HepG2 (cell line): ENCODE measurements around the gene CAMK2G. TPM values are rescaled to one million over a fixed set of nuclear protein-coding genes. Genes with fewer than 3 reads are reported as not detected.

Experiments
- ATAC-seq: fragments of 200-7000 bp; cut with Tn5 transposase; 3 replicates; pipeline ENCODE4 v1.9.1; 2020; ENCODE audit warnings: mild to moderate bottlenecking, moderate library complexity
- BruUV-seq: library from RNA; stranded (reverse); fragments of 400-500 nt; replicated peaks from 2 replicates; lab custom pipeline; 2021; lab: Mats Ljungman, UMichigan
- CTCF ChIA-PET: fragments of 300-600 bp; formaldehyde crosslinking; extraction: SDS; loops from one replicate; lab custom pipeline; 2021; ENCODE audit warnings: low total read pairs, inconsistent platforms, low intra/inter-chr PET ratio; lab: Yijun Ruan, JAX
- POLR2A ChIA-PET: fragments of 350-600 bp; sonication (Branson Sonifier 250); formaldehyde crosslinking; loops from one replicate; lab custom pipeline; 2020; ENCODE audit warnings: antibody characterized with exemption, inconsistent platforms; lab: Yijun Ruan, JAX
- DNase-seq: peaks from one replicate; pipeline ENCODE4 v3.0.0-alpha.2; 2015; ENCODE audit warnings: low spot score
- FAIRE-seq: peaks from 3 replicates; lab custom pipeline; 2011; peaks lifted over from hg19 to GRCh38; lab: Jason Lieb, UNC
- H2AFZ ChIP-seq: one replicate; pipeline ENCODE4 v1.6.1; 2011; ENCODE audit warnings: low read length, inconsistent platforms
- H3K27ac ChIP-seq: fragments of 300-600 bp; 3 replicates; pipeline ENCODE4 v1.8.0; 2011; ENCODE audit warnings: mixed run types, mild to moderate bottlenecking, mixed read lengths, low read length, inconsistent platforms; ENCODE audit not compliant: insufficient read depth; ENCODE audit errors: extremely low read length
- H3K27me3 ChIP-seq, 2 experiments: fragments of 200-600 bp in 1 of 2; 2 replicates in 1 of 2; 3 replicates in 1 of 2; pipeline versions ENCODE4 v1.6.0 to v1.8.0; 2011; ENCODE audit warnings: low read length in 2 of 2, mild to moderate bottlenecking in 2 of 2, moderate library complexity in 2 of 2, inconsistent platforms in 1 of 2; ENCODE audit not compliant: insufficient read depth in 2 of 2, control insufficient read depth in 1 of 2
- H3K36me3 ChIP-seq, 2 experiments: fragments of 200-600 bp in 1 of 2; replicated peaks in 1 of 2; 2 replicates in 1 of 2; 3 replicates in 1 of 2; pipeline versions ENCODE4 v1.5.1 to v1.8.0; 2011; ENCODE audit warnings: low read length in 2 of 2, inconsistent platforms in 1 of 2; ENCODE audit not compliant: insufficient read depth in 2 of 2, control insufficient read depth in 1 of 2
- H3K4me1 ChIP-seq: 2 replicates; pipeline ENCODE4 v1.5.1; 2012; ENCODE audit warnings: low read length, inconsistent platforms; ENCODE audit not compliant: insufficient read depth
- H3K4me2 ChIP-seq: 2 replicates; pipeline ENCODE4 v1.6.0; 2011; ENCODE audit warnings: low read depth, low read length, inconsistent platforms
- H3K4me3 ChIP-seq, 3 experiments: fragments of 200-600 bp in 1 of 3; sonication (generic), shearing (Covaris generic) in 1 of 3; replicated peaks in 1 of 3; 2 replicates each; pipeline ENCODE4 v1.5.1; 2011 to 2016; ENCODE audit warnings: low read length in 3 of 3, inconsistent platforms in 2 of 3, low read depth in 2 of 3, mild to moderate bottlenecking in 2 of 3, control low read depth in 1 of 3, mixed read lengths in 1 of 3; ENCODE audit not compliant: insufficient read depth in 1 of 3
- H3K79me2 ChIP-seq: one replicate; pipeline ENCODE4 v1.6.1; 2011; ENCODE audit warnings: low read length, inconsistent platforms; ENCODE audit not compliant: insufficient read depth
- H3K9ac ChIP-seq: 2 replicates; pipeline ENCODE4 v1.6.0; 2011; ENCODE audit warnings: mild to moderate bottlenecking, low read depth, low read length, inconsistent platforms; ENCODE audit not compliant: insufficient read depth
- H3K9me3 ChIP-seq: 2 replicates; pipeline ENCODE4 v1.5.1; 2012; ENCODE audit warnings: mild to moderate bottlenecking, low read length
- H4K20me1 ChIP-seq: 2 replicates; pipeline ENCODE4 v1.6.0; 2011; ENCODE audit warnings: inconsistent platforms, mild to moderate bottlenecking, low read length, moderate library complexity; ENCODE audit not compliant: insufficient read depth
- AGO2 ChIP-seq: fragments of 200-400 bp; formaldehyde crosslinking; optimal IDR thresholded peaks from 2 replicates; pipeline ENCODE3; 2017; ENCODE audit warnings: mild to moderate bottlenecking, low read depth, low read length, moderate library complexity
- ETV5 ChIP-seq: IDR thresholded peaks from 2 replicates; pipeline ENCODE4 v1.6.1; 2018; ENCODE audit warnings: missing biosample characterization, missing genetic modification reagents, inconsistent platforms, borderline replicate concordance
- SMARCE1 ChIP-seq: fragments of 450-650 bp; IDR thresholded peaks from 2 replicates; pipeline ENCODE4 v1.6.1; 2017; ENCODE audit warnings: borderline replicate concordance
- TCF7 ChIP-seq: sonication (generic); IDR thresholded peaks from 2 replicates; pipeline ENCODE4 v1.6.1; 2016; ENCODE audit warnings: antibody characterized with exemption, low read depth
- WGBS: methylation state at CpG from one replicate; pipeline ENCODE4 v1.1.6; 2017; ENCODE audit warnings: low lambda C conversion rate; 5-methylcytosine and 5-hydroxymethylcytosine counted together
- in situ Hi-C: cut with HindIII; loops from 2 replicates; pipeline ENCODE4 v1.10.0; 2017; ENCODE audit warnings: low pct_unique_long_range_greater_than_20kb; ENCODE audit not compliant: extremely low pct_ligation_motif_present
- intact Hi-C: fragments of 100-400 bp; cut with micrococcal nuclease; formaldehyde crosslinking; loops from one replicate; pipeline ENCODE4 v1.10.0; 2022; ENCODE audit not compliant: unreplicated experiment
- polyA plus RNA-seq, 8 experiments: library from polyadenylated mRNA; depleted of rRNA in 3 of 8; stranded (reverse) in 7 of 8; unstranded in 1 of 8; fragments of >200 nt; fragmentation: Illumina TruSeq in 4 of 8; extraction: Trizol in 4 of 8; gene quantifications; 2 replicates each; pipeline versions ENCODE4 v1.2.1 to v1.2.3, GENCODE V29; 2011 to 2016; ENCODE audit warnings: low read depth in 4 of 8, missing spikeins in 1 of 8, mixed read lengths in 1 of 8; ENCODE audit not compliant: insufficient read depth in 1 of 8
- total RNA-seq, 5 experiments: library from RNA; depleted of rRNA; stranded (reverse); fragments of >200 nt; fragmentation: Illumina TruSeq; extraction: Trizol; gene quantifications; 2 replicates each; pipeline ENCODE4 v1.2.3, GENCODE V29; 2016; ENCODE audit warnings: low read depth in 1 of 5

The CAMK2G gene
- total and polyA plus RNA-seq, 2 of the 13 experiments (the other 11 are each of a cell fraction or from before 2014, with no cell fraction given): 15.9 to 18.8 TPM

DNA sequence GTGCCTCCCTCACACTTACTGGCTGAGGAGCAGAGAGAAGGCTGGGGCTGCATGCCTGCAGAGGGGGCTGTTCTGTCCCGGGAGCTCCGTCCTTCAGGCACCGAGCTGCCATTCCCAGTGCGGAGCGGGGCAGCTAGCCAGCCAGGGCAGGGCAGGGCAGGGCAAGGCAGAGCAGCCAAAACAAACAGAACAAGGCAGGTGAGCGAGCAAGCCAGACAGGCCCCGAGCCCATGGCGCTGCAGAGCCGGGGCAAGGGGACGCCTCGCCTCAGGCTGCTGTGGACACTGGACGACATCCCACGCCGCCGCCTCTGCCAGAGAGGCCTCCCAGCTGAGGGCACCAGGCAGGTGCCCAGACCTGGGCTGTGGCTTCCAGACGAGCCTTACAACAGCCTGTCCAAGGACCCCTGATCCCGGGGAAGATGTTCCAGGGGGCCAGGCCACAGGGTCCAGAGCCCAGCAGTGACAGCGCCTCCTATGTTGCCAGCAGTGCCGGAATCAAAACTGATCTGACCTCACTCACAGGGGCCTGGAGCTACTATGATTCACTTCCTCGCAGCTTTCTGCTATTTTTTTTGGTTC lies 54.8 kb downstream of the CAMK2G start:
- CTCF ChIA-PET: no interaction called here
- Histone ChIP-seq H3K4me3 (no peak overlapping the region), H3K27ac (no peak overlapping the region), H4K20me1 (no peaks in the 10 kb centered on the region), H2AFZ (no peak overlapping the region), H3K4me2 (no peak overlapping the region), H3K9ac (no peak overlapping the region), H3K9me3 (no peaks in the 10 kb centered on the region), H3K4me1 (no peaks in the 10 kb centered on the region), H3K79me2 (no peaks in the 10 kb centered on the region), H3K36me3 (peaks cover 7 to 44% of the 10 kb centered on the region in 2 experiments), H3K27me3 (no peaks in the 10 kb centered on the region)
- no peak for FAIRE-seq
- peak; percentile 47; the same call in 2 of the 3 replicates for ATAC-seq
- POLR2A ChIA-PET: interaction anchor here (1.6 kb wide), 2 partner anchors 21 to 55 kb away, joined by 3 to 8 read pairs; partner anchors contain the start of gene CAMK2G
- in situ Hi-C loops (no loop called here), intact Hi-C loops (no loop called here)
- 89% methylated on average over 11 of the region's 20 CpGs for WGBS
- DNase-seq: no peak
- TF ChIP-seq AGO2 (peak; percentile 58), TCF7 (no peak)
- no TSS peak for BruUV-seq

DNA sequence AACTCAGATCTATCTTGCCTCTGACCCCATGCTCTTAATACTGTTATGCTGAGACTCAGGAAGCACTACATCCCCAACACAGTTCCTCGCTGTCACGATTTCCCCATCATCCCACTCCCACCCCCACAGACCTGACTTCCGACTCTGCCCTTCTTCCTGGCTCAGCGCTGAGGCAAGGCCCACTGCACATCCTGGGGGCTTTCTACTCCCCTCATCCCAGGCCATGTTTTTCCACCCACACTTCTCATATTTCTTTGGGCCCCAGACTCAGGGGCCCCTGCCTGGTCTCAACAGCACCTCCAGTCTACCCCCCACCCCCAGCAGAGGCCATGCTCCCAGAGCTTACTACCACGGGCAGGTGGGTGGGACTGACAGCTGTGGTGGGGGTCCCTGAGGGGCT lies 55.3 kb downstream of the CAMK2G start:
- ChIA-PET CTCF (no interaction called here), POLR2A (interaction anchor here (1.6 kb wide), 2 partner anchors 21 to 55 kb away, joined by 3 to 8 read pairs; partner anchors contain the start of gene CAMK2G)
- Histone ChIP-seq H2AFZ (no peak overlapping the region), H3K9ac (no peak overlapping the region), H3K4me2 (no peak overlapping the region), H3K36me3 (peaks cover 4 to 43% of the 10 kb centered on the region in 2 experiments), H3K4me1 (no peaks in the 10 kb centered on the region), H3K27me3 (no peaks in the 10 kb centered on the region), H3K4me3 (no peak overlapping the region), H3K79me2 (no peaks in the 10 kb centered on the region), H3K27ac (no peak overlapping the region), H3K9me3 (no peaks in the 10 kb centered on the region), H4K20me1 (no peaks in the 10 kb centered on the region)
- TF ChIP-seq ETV5 (CRISPR knock-in tag): no peak
- TF ChIP-seq SMARCE1: no peak
- BruUV-seq: no TSS peak
- WGBS: 96% methylated on average over 5 of the region's 5 CpGs
- ATAC-seq: no peak
- in situ Hi-C loops: no loop called here
- intact Hi-C loops: no loop called here
- DNase-seq: no peak
- no peak for FAIRE-seq
